PC-9 (cell line): ENCODE data around the gene PRCP. TPM values are rescaled to one million over a fixed set of nuclear protein-coding genes. Genes with fewer than 3 reads are reported as not detected.
A peak's percentile ranks its signal among the peaks of the same experiment; 100 is the strongest.

Experiments
- BruUV-seq: library from RNA; stranded (reverse); fragments of 400-500 nt; replicated peaks from 2 replicates; lab custom pipeline; 2021; lab: Mats Ljungman, UMichigan
- CTCF ChIA-PET: fragments of 300-600 bp; sonication (Branson Sonifier 250); formaldehyde crosslinking; loops from one replicate; lab custom pipeline; 2022; ENCODE audit warnings: antibody characterized with exemption; lab: Charles Lee
- POLR2A ChIA-PET: fragments of 300-600 bp; sonication (Branson Sonifier 250); formaldehyde crosslinking; loops from one replicate; lab custom pipeline; 2022; ENCODE audit warnings: antibody characterized with exemption; ENCODE audit not compliant: unreplicated experiment; lab: Charles Lee
- DNase-seq, 2 experiments: peaks; one replicate each; pipeline versions ENCODE4 v3.0.0 to v3.0.0-alpha.2; 2015 to 2022; ENCODE audit warnings: mixed read lengths in 1 of 2
- H2AFZ ChIP-seq: fragments of 200-600 bp; sonication (generic); 2 replicates; pipeline ENCODE4 v1.8.1; 2017; ENCODE audit warnings: antibody characterized with exemption
- H3F3A ChIP-seq: fragments of 200-600 bp; sonication (generic); 2 replicates; pipeline ENCODE4 v1.8.1; 2017; ENCODE audit warnings: antibody characterized with exemption, mild to moderate bottlenecking, low read depth; ENCODE audit not compliant: insufficient read depth
- H3K27ac ChIP-seq: fragments of 200-600 bp; sonication (generic); 2 replicates; pipeline ENCODE4 v1.6.1; 2016; ENCODE audit warnings: mixed run types
- H3K27me3 ChIP-seq: fragments of 200-600 bp; sonication (generic); 2 replicates; pipeline ENCODE4 v1.6.1; 2016; ENCODE audit warnings: low read depth, mixed run types; ENCODE audit not compliant: insufficient read depth
- H3K36me3 ChIP-seq: fragments of 200-600 bp; sonication (generic); 2 replicates; pipeline ENCODE4 v1.6.1; 2016; ENCODE audit warnings: low read depth, mixed run types
- H3K4me1 ChIP-seq: fragments of 200-600 bp; sonication (generic); replicated peaks from 2 replicates; pipeline ENCODE4 v1.6.1; 2016; ENCODE audit warnings: mixed run types; ENCODE audit not compliant: insufficient read depth
- H3K4me2 ChIP-seq: fragments of 200-600 bp; sonication (generic); 2 replicates; pipeline ENCODE4 v1.6.1; 2017; ENCODE audit warnings: mixed run types
- H3K4me3 ChIP-seq: fragments of 200-600 bp; sonication (generic); 2 replicates; pipeline ENCODE4 v1.6.1; 2016; ENCODE audit warnings: mixed run types
- H3K79me2 ChIP-seq: fragments of 200-600 bp; sonication (generic); 2 replicates; pipeline ENCODE4 v1.6.1; 2017; ENCODE audit warnings: low read depth, mixed run types
- H3K9me2 ChIP-seq: fragments of 200-600 bp; sonication (generic); 2 replicates; pipeline ENCODE4 v1.8.1; 2017; ENCODE audit warnings: mild to moderate bottlenecking; ENCODE audit not compliant: insufficient read depth
- H3K9me3 ChIP-seq: fragments of 200-600 bp; sonication (generic); 2 replicates; pipeline ENCODE4 v1.8.1; 2016; ENCODE audit warnings: low read depth; ENCODE audit not compliant: insufficient read depth
- H4K20me1 ChIP-seq: fragments of 200-600 bp; sonication (generic); 2 replicates; pipeline ENCODE4 v1.8.1; 2017; ENCODE audit not compliant: insufficient read depth
- CTCF ChIP-seq: fragments of 200-600 bp; sonication (generic); conservative IDR thresholded peaks from 2 replicates; pipeline ENCODE4 v1.6.1; 2017; ENCODE audit warnings: mixed run types, antibody characterized with exemption, mild to moderate bottlenecking, moderate library complexity
- EZH2 ChIP-seq: fragments of 200-600 bp; sonication (generic); IDR thresholded peaks from 2 replicates; pipeline ENCODE4 v1.8.0; 2017; ENCODE audit warnings: antibody characterized with exemption, low read depth
- intact Hi-C: fragments of 100-400 bp; cut with micrococcal nuclease; formaldehyde crosslinking; loops from one replicate; pipeline ENCODE4 v1.10.0; 2022; ENCODE audit not compliant: unreplicated experiment
- total RNA-seq: library from RNA; stranded (reverse); gene quantifications from 2 replicates; pipeline ENCODE4 v1.2.3, GENCODE V29; 2021

PRCP gene
- total RNA-seq, 1 experiment from 2014 or later = 42.7 TPM

GRCh38 chr11:82896183-82896582 lies 4.0 kb downstream of the PRCP start:
- TF ChIP-seq CTCF = no peak
- TF ChIP-seq EZH2 = no peak
- Histone ChIP-seq H3K4me3 (no peak overlapping the region), H3K4me1 (peaks cover 8% of the 10 kb centered on the region), H2AFZ (no peak overlapping the region), H3K9me3 (no peaks in the 10 kb centered on the region), H3K9me2 (no peaks in the 10 kb centered on the region), H3K4me2 (no peak overlapping the region), H3K79me2 (peaks cover 11% of the 10 kb centered on the region; the same call in 1 of the 2 replicates), H4K20me1 (no peaks in the 10 kb centered on the region), H3F3A (peaks cover 3% of the 10 kb centered on the region; the same call in 1 of the 2 replicates), H3K27ac (no peak overlapping the region), H3K36me3 (no peaks in the 10 kb centered on the region), H3K27me3 (no peaks in the 10 kb centered on the region)
- ChIA-PET POLR2A (interaction anchor here (0.7 kb wide), 2 partner anchors 144 to 877 kb away, joined by 3 to 29 read pairs; no protein-coding TSS in a partner anchor), CTCF (no interaction called here)
- no peak for DNase-seq
- BruUV-seq = no TSS peak
- intact Hi-C loops = no loop called here

GRCh38 chr11:82895437-82896091 lies 4.7 kb downstream of the PRCP start:
- POLR2A ChIA-PET = interaction anchor here (0.7 kb wide), 1 partner anchor 143 kb away, joined by 3 read pairs; no protein-coding TSS in a partner anchor
- CTCF ChIA-PET = no interaction called here

GRCh38 chr11:82892611-82893169 lies 7.5 kb downstream of the PRCP start:
- no peak overlapping the region for H3K4me3 ChIP-seq
- no peaks in the 10 kb centered on the region for H3K4me1 ChIP-seq
- no peak overlapping the region for H3K4me2 ChIP-seq
- ChIA-PET POLR2A (interaction anchor here (0.6 to 0.9 kb wide), 2 partner anchors 170 to 1892 kb away, joined by 4 to 7 read pairs; no protein-coding TSS in a partner anchor), CTCF (no interaction called here)
- H3K9me3 ChIP-seq = no peaks in the 10 kb centered on the region
- no peaks in the 10 kb centered on the region for H3K27me3 ChIP-seq
- DNase-seq = peak in 1 of 2 experiments; percentile 20
- H3K27ac ChIP-seq = no peak overlapping the region
- no peaks in the 10 kb centered on the region for H3F3A ChIP-seq
- no peaks in the 10 kb centered on the region for H4K20me1 ChIP-seq
- intact Hi-C loops = no loop called here
- no peak for TF ChIP-seq EZH2
- no peaks in the 10 kb centered on the region for H3K36me3 ChIP-seq
- no peaks in the 10 kb centered on the region for H3K9me2 ChIP-seq
- no TSS peak for BruUV-seq
- no peaks in the 10 kb centered on the region for H3K79me2 ChIP-seq
- H2AFZ ChIP-seq = no peak overlapping the region

More at GRCh38 chr11:82895437-82896091, 4.7 kb downstream of the PRCP start:
- no peak overlapping the region for H3K27ac ChIP-seq
- H3K4me2 ChIP-seq = no peak overlapping the region
- peaks cover 8% of the 10 kb centered on the region for H3K4me1 ChIP-seq
- H3K36me3 ChIP-seq = no peaks in the 10 kb centered on the region
- peaks cover 11% of the 10 kb centered on the region; the same call in 1 of the 2 replicates for H3K79me2 ChIP-seq
- DNase-seq = no peak
- H3K9me3 ChIP-seq = no peaks in the 10 kb centered on the region
- no peak overlapping the region for H2AFZ ChIP-seq
- H3K4me3 ChIP-seq = no peak overlapping the region
- intact Hi-C loops = no loop called here
- H3F3A ChIP-seq = peaks cover under 1% of the 10 kb centered on the region; the same call in 1 of the 2 replicates
- H4K20me1 ChIP-seq = no peaks in the 10 kb centered on the region
- no peaks in the 10 kb centered on the region for H3K9me2 ChIP-seq
- no TSS peak for BruUV-seq
- no peaks in the 10 kb centered on the region for H3K27me3 ChIP-seq
- TF ChIP-seq CTCF = no peak
- no peak for TF ChIP-seq EZH2
